ENCODE results near the gene PCNX1. TPM values are rescaled to one million over a fixed set of nuclear protein-coding genes. Genes with fewer than 3 reads are reported as not detected.

Gene PCNX1
- total RNA-seq, 1 donor from 2014 or later = 46.5 TPM

DNA sequence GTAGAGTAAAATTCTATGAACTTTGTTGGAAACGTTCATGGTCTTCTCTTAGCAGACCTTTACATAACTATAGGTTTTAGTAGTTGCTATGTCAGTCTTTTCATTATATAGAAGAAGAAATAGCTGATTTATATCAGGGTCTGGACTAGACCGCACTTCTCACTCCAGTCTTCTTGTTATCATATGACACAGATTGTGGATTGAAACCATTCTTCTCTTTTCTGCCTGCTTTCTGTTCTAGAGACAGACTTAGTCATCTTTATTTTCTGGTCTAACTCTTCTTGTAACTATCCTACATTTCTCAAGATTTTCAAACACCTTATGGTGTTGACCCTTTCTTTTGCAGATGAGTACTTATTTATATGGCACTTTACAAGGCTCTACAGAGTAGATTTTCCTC lies 55.7 kb downstream of the PCNX1 start:
- no peaks in the 10 kb centered on the region for H3K27me3 ChIP-seq
- peaks cover 11% of the 10 kb centered on the region for H3K36me3 ChIP-seq
- no peak overlapping the region for H3K4me3 ChIP-seq
- no peak for TF ChIP-seq CTCF (IDR thresholded peaks at IDR 0.05)
- intact Hi-C loops (cut with DNase I) = no loop called here
- no peaks in the 10 kb centered on the region for H3K4me1 ChIP-seq
- ATAC-seq (no peak), DNase-seq (no peak)
- no peaks in the 10 kb centered on the region for H3K9me3 ChIP-seq
- no peak overlapping the region for H3K27ac ChIP-seq

DNA sequence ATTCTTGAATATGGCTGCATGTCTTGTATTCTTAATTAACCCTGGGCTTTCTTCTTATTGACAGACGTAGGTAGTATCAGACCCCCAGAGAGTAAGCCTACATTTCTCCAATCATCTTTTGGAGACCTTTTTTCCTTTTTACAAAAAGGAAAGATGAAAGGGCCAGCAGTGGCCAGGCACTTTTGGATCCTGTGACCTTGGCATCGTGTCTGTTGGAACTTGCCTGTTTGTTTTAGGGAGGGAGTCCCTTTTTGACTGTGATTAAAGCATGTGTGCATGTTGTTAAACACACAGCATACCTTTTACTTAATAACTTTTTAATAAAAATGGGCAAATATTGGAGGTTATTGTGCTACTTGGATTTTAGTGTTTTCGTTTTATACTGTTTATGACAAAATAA lies 57.2 kb downstream of the PCNX1 start:
- peaks cover 17% of the 10 kb centered on the region for H3K36me3 ChIP-seq
- no peak overlapping the region for H3K27ac ChIP-seq
- no peak for ATAC-seq
- no peaks in the 10 kb centered on the region for H3K27me3 ChIP-seq
- DNase-seq = no peak
- H3K4me1 ChIP-seq = no peaks in the 10 kb centered on the region
- H3K9me3 ChIP-seq = no peaks in the 10 kb centered on the region
- intact Hi-C loops (cut with DNase I) = no loop called here
- H3K4me3 ChIP-seq = no peak overlapping the region
- no peak for TF ChIP-seq CTCF (IDR thresholded peaks at IDR 0.05)

DNA sequence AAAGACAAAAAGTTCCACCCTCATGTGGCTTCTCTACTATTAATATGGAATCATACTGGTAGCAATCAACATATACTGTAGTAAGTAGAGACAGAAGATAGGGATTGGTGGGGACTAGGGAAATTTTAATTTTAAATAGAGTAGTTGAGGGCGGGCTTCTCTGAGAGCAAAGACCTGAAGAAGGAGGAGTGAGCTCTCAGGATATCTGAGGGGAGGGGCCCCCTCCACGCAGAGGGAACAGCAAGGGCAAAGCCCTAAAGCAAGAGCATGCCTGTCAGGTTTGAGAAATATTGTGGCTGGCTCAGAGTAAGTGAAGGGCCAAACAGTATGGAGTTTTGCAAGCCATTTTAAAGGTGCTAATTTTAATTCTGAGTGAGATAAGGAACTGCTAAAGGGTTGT lies 64.3 kb downstream of the PCNX1 start:
- Histone ChIP-seq H3K4me3 (no peak overlapping the region), H3K36me3 (peaks cover 22% of the 10 kb centered on the region), H3K27ac (no peak overlapping the region), H3K4me1 (no peaks in the 10 kb centered on the region), H3K9me3 (no peaks in the 10 kb centered on the region), H3K27me3 (no peaks in the 10 kb centered on the region)
- TF ChIP-seq CTCF (IDR thresholded peaks at IDR 0.05) = no peak
- intact Hi-C loops (cut with DNase I) = loop anchor here (10.0 kb wide), 1 partner anchor 157 kb away; no protein-coding TSS in a partner anchor
- no peak for ATAC-seq
- DNase-seq = no peak

GRCh38 chr14:70972107-70972976 lies 65.1 kb downstream of the PCNX1 start:
- intact Hi-C loops (cut with DNase I) = loop anchor here (10.0 kb wide), 1 partner anchor 158 kb away; no protein-coding TSS in a partner anchor
- TF ChIP-seq CTCF (IDR thresholded peaks at IDR 0.05) = peak; percentile 97
- no peaks in the 10 kb centered on the region for H3K4me1 ChIP-seq
- H3K27me3 ChIP-seq = no peaks in the 10 kb centered on the region
- peaks cover 30% of the 10 kb centered on the region for H3K36me3 ChIP-seq
- peak; percentile 68 for DNase-seq
- ATAC-seq = peak; percentile 95
- H3K4me3 ChIP-seq = no peak overlapping the region
- no peaks in the 10 kb centered on the region for H3K9me3 ChIP-seq
- H3K27ac ChIP-seq = no peak overlapping the region

GRCh38 chr14:70976591-70976990 lies 69.3 kb downstream of the PCNX1 start:
- peaks cover under 1% of the 10 kb centered on the region for H3K4me1 ChIP-seq
- no peak overlapping the region for H3K27ac ChIP-seq
- intact Hi-C loops (cut with DNase I) = loop anchor here (10.0 kb wide), 1 partner anchor 162 kb away; no protein-coding TSS in a partner anchor
- DNase-seq = no peak
- H3K9me3 ChIP-seq = no peaks in the 10 kb centered on the region
- peaks cover 34% of the 10 kb centered on the region for H3K36me3 ChIP-seq
- no peak for ATAC-seq
- TF ChIP-seq CTCF (IDR thresholded peaks at IDR 0.05) = no peak
- H3K4me3 ChIP-seq = no peak overlapping the region
- no peaks in the 10 kb centered on the region for H3K27me3 ChIP-seq
